Stimulated activated CD4-positive, alpha-beta T cell treated with anti-CD3 and anti-CD28 coated beads, TNF-alpha, amount 100 ng/mL, for 1 hour (primary cell): ENCODE results near the gene PGM3.

Source experiments
- DNase-seq, 3 donors: peaks; one replicate each; pipeline ENCODE4 v3.0.0-alpha.2; 2020; ENCODE audit warnings: low read depth in 3 of 3, low spot score in 1 of 3

PGM3 gene

GRCh38 chr6:83119742-83120300 is 73.2 kb downstream of the PGM3 start:
- DNase-seq = no peak

- no peak for DNase-seq
These were observed 75.3 kb downstream of the PGM3 start for GRCh38 chr6:83117802-83118201.
